ENCODE measurements around the gene ADAMTSL2.

ADAMTSL2 gene

DNA sequence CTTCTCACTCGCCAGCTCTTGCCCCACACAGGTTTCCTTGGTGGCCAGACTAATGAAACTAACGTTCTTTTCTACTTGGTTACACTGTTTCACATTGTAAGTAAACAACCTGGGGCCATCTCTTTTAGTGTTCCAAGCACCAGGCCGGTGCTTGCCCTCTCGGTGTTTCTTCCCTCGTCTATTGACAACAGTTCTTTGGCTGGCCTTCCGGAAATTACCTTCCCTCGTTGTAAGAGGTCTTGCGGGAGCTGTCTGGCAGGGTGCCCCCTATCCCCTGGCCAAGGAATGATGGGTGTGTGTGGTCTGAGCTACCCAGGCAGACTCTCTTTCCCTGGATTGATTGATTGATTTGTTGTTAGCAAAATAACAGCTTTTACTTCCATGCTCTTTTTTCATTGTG, 8.8 kb upstream of the ADAMTSL2 start:
- H3K4me3 ChIP-seq (ENCODE audit: low read length), result no peak overlapping the region
- DNase-seq (ENCODE audit: low read depth), result no peak
- TF ChIP-seq CTCF (conservative IDR thresholded peaks at IDR 0.05; ENCODE audit: low read depth, low read length), result no peak

GRCh38 chr9:133526721-133527321, 7.7 kb upstream of the ADAMTSL2 start:
- TF ChIP-seq CTCF (conservative IDR thresholded peaks at IDR 0.05; ENCODE audit: low read depth, low read length), result no peak
- no peak for DNase-seq (ENCODE audit: low read depth)

GRCh38 chr9:133527444-133527920, 7.0 kb upstream of the ADAMTSL2 start:
- DNase-seq (ENCODE audit: low read depth), result no peak
- no peak overlapping the region for H3K4me3 ChIP-seq (ENCODE audit: low read length)
- no peak for TF ChIP-seq CTCF (conservative IDR thresholded peaks at IDR 0.05; ENCODE audit: low read depth, low read length)

More at GRCh38 chr9:133526721-133527321, 7.7 kb upstream of the ADAMTSL2 start:
- H3K4me3 ChIP-seq (ENCODE audit: low read length), result no peak overlapping the region

DNA sequence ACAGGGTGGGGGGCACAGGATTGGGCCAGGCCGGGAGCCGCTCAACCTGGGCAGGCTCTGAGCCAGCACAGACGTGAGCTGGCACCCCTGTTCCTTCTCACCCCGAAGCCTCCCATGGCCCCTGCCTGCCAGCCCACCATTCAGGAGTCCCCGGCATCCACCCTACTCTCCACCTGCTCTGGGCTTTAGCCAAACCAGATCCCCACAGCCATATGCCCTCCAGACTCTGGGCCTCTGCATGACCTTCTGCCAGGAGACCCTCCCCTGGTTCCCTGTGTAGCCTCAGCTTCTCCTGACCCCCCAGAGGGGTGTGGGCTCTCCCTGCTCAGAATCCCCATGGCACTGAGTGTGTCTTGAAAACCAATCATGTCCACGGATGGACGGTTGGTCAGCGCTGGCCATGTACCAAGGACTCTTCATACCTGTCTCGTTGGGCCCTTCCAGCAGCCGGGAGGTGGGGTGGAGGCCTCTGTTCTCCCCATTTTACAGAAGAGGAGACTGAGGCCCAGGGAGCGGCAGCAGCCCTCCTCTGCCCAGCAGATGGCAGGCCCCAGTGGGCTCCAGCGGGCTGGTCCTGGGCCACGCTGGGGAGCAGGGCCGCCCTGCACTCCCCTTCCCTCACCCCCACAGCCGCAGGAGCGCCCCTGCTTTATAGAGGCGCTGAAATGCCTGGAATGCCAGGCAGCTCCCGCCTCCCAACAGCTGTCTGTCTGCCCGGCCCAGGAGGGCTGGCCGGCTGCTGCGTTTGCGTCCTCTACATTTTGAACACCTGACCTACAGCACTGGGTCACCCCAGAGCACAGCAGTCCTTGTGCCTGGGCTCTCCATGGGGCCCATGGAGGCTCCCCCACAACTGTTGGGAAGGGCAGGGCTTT, 6.3 kb upstream of the ADAMTSL2 start:
- no peak overlapping the region for H3K4me3 ChIP-seq (ENCODE audit: low read length)
- DNase-seq (ENCODE audit: low read depth), result no peak
- TF ChIP-seq CTCF (conservative IDR thresholded peaks at IDR 0.05; ENCODE audit: low read depth, low read length), result no peak

GRCh38 chr9:133528876-133529241, 5.6 kb upstream of the ADAMTSL2 start:
- TF ChIP-seq CTCF (conservative IDR thresholded peaks at IDR 0.05; ENCODE audit: low read depth, low read length), result no peak
- H3K4me3 ChIP-seq (ENCODE audit: low read length), result no peak overlapping the region
- no peak for DNase-seq (ENCODE audit: low read depth)

DNA sequence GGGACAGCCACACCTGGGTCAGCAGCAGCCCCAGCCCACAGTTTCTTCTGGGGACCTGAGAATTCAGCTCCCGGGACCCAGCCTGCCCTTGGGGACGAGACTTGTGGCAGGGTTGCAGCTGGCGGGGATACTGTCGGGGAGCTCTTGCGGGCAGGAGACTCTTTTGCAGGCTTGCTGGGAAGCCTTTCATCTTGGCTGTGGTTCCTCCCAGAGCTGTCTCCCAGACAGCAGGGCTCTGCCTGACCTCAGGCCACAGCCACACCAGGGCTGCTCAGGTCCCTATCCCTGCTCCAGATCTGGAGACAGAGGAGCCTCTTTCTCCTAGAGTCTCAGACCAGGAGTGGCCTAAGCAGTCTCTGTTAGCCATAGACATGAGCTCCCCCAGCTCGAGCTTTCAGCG, 5.0 kb upstream of the ADAMTSL2 start:
- DNase-seq (ENCODE audit: low read depth), result no peak
- TF ChIP-seq CTCF (conservative IDR thresholded peaks at IDR 0.05; ENCODE audit: low read depth, low read length), result no peak
- no peak overlapping the region for H3K4me3 ChIP-seq (ENCODE audit: low read length)

DNA sequence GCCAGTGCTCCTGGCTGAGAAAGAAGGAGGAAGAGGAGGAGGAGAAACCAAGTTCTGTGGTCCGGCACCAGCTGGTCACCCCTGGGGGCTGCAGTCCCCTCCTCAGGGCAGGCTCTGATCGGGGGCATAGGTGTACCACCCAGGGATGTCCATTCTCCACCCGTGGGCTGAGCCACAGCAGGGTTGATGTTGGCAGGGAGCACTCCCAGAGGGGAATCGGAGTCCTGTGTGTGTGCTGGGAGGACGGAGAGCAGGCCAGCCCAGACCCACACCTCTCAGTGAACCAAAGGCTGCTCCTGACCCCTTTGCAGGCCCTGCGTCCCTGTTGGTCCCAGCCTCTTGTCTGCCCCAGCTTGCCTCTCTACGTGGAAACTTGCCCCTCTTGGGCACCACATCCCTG, 4.6 kb upstream of the ADAMTSL2 start:
- no peak overlapping the region for H3K4me3 ChIP-seq (ENCODE audit: low read length)
- TF ChIP-seq CTCF (conservative IDR thresholded peaks at IDR 0.05; ENCODE audit: low read depth, low read length), result no peak
- no peak for DNase-seq (ENCODE audit: low read depth)

All from retinal pigment epithelial cell (primary cell).